Esophagus (tissue), 2 donors: Measurements from ENCODE around the gene TEKT4. TPM values are rescaled to one million over a fixed set of nuclear protein-coding genes. Genes with fewer than 3 reads are reported as not detected.

ENCODE experiments used
- H3K27ac ChIP-seq, 2 donors: one replicate each; pipeline ENCODE4 v1.5.1; 2013; ENCODE audit warnings: low read depth in 2 of 2, mild to moderate bottlenecking in 2 of 2, inconsistent platforms in 1 of 2, low read length in 1 of 2, moderate library complexity in 1 of 2
- H3K27me3 ChIP-seq, 2 donors: one replicate each; pipeline ENCODE4 v1.6.1; 2013; ENCODE audit warnings: low read length in 2 of 2, control low read depth in 1 of 2, mild to moderate bottlenecking in 1 of 2; ENCODE audit not compliant: insufficient read depth in 2 of 2, control insufficient read depth in 1 of 2
- H3K36me3 ChIP-seq, 2 donors: one replicate each; pipeline ENCODE4 v1.6.1; 2013; ENCODE audit warnings: low read length in 1 of 2; ENCODE audit not compliant: control insufficient read depth in 2 of 2, insufficient read depth in 2 of 2
- H3K4me1 ChIP-seq, 2 donors: one replicate each; pipeline ENCODE4 v1.6.1; 2013; ENCODE audit warnings: low read length in 1 of 2; ENCODE audit not compliant: control insufficient read depth in 2 of 2, insufficient read depth in 2 of 2
- H3K4me3 ChIP-seq, 2 donors: one replicate each; pipeline ENCODE4 v1.5.1; 2013; ENCODE audit warnings: low read length in 2 of 2, mild to moderate bottlenecking in 2 of 2, low read depth in 1 of 2, moderate library complexity in 1 of 2
- H3K9me3 ChIP-seq, 2 donors: one replicate each; pipeline ENCODE4 v1.6.1; 2013; ENCODE audit warnings: mild to moderate bottlenecking in 2 of 2, low read depth in 1 of 2, low read length in 1 of 2, moderate library complexity in 1 of 2; ENCODE audit not compliant: control insufficient read depth in 2 of 2, insufficient read depth in 1 of 2
- WGBS, 2 donors: extraction: QIAGEN DNeasy Blood & Tissue Kit; methylation state at CpG; one replicate each; pipeline ENCODE4 v1.1.7; 2013; 5-methylcytosine and 5-hydroxymethylcytosine counted together
- polyA plus RNA-seq, 2 donors: library from polyadenylated mRNA; stranded (reverse); fragments of 200-250 nt; gene quantifications; one replicate each; pipeline ENCODE4 v1.2.3, GENCODE V29; 2013
- donor health status: healthy with polysubstance abuse.
- donor health status: Bipolar disorder and iron deficiency.

TEKT4 gene
- polyA plus RNA-seq, 2 donors, result 0.02 to 0.10 TPM

DNA sequence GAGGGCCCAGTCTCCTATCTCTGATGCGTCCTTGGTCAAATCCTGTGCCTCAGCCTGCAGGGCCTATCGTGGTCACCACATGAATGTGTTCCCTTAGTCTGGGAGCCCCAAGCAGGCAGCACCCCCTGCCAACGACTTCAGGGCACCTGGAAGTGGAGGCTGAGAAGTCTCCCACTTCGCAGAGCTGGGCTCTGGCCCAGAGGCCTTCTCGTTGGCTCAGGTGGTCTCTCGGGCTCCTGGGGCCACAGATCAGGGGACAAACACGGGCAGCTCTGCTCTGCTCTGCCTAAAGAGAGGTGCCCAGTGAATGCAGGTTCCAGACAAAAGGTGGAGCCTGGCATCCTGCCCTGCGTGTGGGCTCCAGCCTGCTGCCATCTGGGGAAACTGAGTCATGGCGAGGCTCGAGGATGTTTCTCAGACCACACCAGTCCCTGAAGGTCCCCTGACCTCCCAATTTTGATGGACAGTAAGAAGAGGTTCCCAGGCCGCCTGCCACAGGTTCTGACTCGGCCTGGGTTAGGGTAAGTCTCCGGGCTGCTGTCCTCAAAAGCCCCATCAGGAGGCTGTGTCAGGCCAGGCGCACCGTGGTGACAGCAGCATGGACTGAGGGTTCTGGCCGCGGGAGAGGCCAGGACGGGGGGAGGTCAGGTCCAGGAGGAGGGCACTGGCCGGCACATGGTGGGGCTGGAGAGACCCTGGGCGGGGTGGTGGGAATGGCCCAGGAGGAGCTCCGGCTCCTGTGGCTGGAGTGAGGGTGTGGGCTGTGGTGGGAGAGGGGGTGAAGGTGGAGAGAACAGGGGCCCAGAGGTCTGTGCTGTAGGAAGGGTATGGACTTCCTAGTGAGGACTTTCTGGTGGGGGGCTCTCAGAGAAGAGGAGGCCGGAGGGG lies 1.4 kb upstream of the TEKT4 start:
- H3K27me3 ChIP-seq, result peaks cover 0 to 4% of the 10 kb centered on the region in 2 donors

GRCh38 chr2:94870440-94871225 lies 597 bp upstream of the TEKT4 start:
- Histone ChIP-seq H3K36me3 (no peaks in the 10 kb centered on the region), H3K4me1 (peaks cover 3 to 5% of the 10 kb centered on the region in 2 donors), H3K27me3 (peaks cover 0 to 4% of the 10 kb centered on the region in 2 donors), H3K27ac (no peak overlapping the region), H3K4me3 (no peak overlapping the region), H3K9me3 (peaks cover 0 to 3% of the 10 kb centered on the region in 2 donors)
- 38 to 47% methylated on average over 19 to 25 of the region's 25 CpGs for WGBS, 2 donors

More for the DNA sequence above, 1.4 kb upstream of the TEKT4 start:
- Histone ChIP-seq H3K9me3 (peaks cover 0 to 3% of the 10 kb centered on the region in 2 donors), H3K36me3 (no peaks in the 10 kb centered on the region), H3K4me1 (peaks cover 3 to 5% of the 10 kb centered on the region in 2 donors), H3K4me3 (no peak overlapping the region), H3K27ac (no peak overlapping the region)
- 81 to 82% methylated on average over 22 of the region's 22 CpGs for WGBS, 2 donors

DNA sequence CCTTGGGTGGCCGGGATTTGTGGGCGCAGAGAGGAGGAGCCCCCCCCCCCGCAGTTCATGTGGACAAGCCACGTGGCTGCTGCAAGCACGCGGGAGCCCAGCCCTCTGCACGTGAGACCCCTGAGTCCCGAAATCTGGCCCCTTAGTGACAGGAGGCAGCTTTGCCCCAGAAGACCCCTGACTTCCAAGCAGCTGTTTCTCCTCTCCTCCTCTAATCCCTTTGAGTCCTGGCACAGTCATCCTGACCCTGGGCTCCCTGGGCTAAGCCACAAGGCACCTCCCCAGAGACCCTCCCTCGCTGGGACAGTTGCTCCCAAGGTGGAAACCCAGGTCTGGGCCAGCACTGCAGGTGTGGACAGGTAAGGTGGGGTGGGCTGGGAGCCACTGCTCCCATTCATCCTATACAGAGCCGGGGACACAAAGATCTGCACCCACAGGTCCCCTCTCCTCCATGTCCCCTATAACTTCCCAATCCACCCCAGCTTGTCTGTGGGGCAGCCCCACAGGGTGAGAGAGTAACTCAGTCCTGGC lies 923 bp downstream of the TEKT4 start:
- Histone ChIP-seq H3K4me1 (peaks cover 3 to 5% of the 10 kb centered on the region in 2 donors), H3K36me3 (no peaks in the 10 kb centered on the region), H3K9me3 (peaks cover 0 to 3% of the 10 kb centered on the region in 2 donors), H3K27me3 (peaks cover 0 to 4% of the 10 kb centered on the region in 2 donors), H3K4me3 (no peak overlapping the region), H3K27ac (no peak overlapping the region)
- WGBS, 2 donors, result 69 to 70% methylated on average over 10 of the region's 10 CpGs

DNA sequence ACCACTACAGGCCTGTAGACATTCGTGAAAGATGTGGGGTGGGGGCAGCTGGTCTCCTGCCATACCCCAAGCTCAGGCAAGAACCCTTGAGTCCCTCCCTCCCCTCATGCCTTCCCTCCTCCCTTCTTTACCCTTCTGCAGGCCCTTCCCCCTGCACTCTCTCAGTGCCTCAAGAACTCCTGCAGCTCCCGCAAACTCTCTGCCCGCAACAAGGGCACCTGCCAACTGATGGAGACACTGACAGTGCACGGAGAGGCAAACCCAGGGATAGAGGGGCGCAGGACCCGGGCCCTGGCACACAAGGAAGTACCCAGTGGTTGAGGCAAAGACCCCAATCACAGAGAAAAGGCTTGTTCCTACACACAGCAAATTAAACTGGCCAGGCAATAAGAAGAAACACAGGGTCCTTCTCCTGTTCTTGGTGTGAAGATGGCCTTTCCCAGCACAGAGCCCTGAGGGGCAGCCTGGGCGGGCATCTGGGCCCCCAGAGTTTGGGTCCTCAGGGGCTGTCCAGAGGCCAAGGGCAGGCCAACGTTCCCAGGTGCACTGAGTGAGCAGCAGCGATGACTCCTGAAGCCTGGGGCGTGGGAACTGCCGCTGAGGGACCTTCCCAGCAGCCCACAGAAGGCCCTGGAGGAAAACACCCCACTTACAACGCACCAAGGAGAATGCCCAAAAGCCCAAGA lies 1.6 kb downstream of the TEKT4 start:
- no peaks in the 10 kb centered on the region for H3K36me3 ChIP-seq
- H3K27me3 ChIP-seq, result peaks cover 0 to 4% of the 10 kb centered on the region in 2 donors
- H3K9me3 ChIP-seq, result peaks cover 0 to 3% of the 10 kb centered on the region in 2 donors
- no peak overlapping the region for H3K27ac ChIP-seq
- peaks cover 3 to 5% of the 10 kb centered on the region in 2 donors for H3K4me1 ChIP-seq
- 82 to 84% methylated on average over 12 of the region's 12 CpGs for WGBS, 2 donors
- H3K4me3 ChIP-seq, result no peak overlapping the region

- Histone ChIP-seq H3K27me3 (peaks cover 0 to 4% of the 10 kb centered on the region in 2 donors), H3K27ac (no peak overlapping the region), H3K4me3 (peak overlapping the region in 1 of 2 donors; percentile 11), H3K4me1 (peaks cover 3 to 5% of the 10 kb centered on the region in 2 donors), H3K36me3 (no peaks in the 10 kb centered on the region), H3K9me3 (peaks cover 0 to 3% of the 10 kb centered on the region in 2 donors)
- WGBS, 2 donors, result 64 to 67% methylated on average over 25 to 28 of the region's 28 CpGs
These were observed 2.4 kb downstream of the TEKT4 start for GRCh38 chr2:94873362-94874276.

- Histone ChIP-seq H3K4me1 (peaks cover 3 to 5% of the 10 kb centered on the region in 2 donors), H3K36me3 (no peaks in the 10 kb centered on the region), H3K27me3 (peaks cover 0 to 4% of the 10 kb centered on the region in 2 donors), H3K9me3 (peaks cover 0 to 3% of the 10 kb centered on the region in 2 donors), H3K27ac (no peak overlapping the region), H3K4me3 (peak overlapping the region in 1 of 2 donors; percentile 11)
- WGBS, 2 donors, result 39 to 40% methylated on average over 41 to 53 of the region's 53 CpGs
These were observed 3.2 kb downstream of the TEKT4 start for GRCh38 chr2:94874277-94874997.

DNA sequence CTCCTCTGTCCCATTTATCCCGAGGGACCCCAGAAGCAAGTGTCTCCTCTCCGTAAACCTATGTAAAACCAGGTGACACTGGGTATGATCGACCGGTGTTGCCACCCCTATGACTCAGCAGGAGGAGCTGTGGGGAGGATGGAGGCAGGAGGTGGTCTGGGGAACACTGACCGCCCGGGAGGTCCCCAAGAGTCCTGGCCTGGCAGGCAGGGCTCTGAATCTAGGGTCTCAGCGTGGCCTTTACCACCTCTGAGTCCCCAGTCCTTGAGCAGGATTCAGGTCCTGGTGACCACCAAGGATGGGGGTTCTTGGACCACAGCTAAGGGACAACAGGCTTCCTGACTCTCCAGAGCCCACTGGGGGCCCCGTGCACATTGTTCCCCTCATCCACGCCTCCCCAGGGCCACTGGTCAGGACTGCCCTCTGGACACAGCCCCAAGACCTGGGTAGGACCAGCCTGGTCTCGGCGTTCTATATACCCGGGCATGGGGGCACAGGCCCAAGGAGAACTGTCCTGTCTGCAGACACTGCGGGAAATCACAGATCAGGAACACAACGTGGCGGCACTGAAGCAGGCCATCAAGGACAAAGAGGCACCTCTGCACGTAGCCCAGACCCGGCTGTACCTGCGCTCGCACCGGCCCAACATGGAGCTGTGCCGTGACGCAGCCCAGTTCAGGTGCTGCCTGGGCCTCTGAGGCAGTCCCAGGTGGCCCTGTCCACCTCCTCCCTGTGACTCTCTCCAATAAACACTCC lies 4.0 kb downstream of the TEKT4 start:
- Histone ChIP-seq H3K36me3 (no peaks in the 10 kb centered on the region), H3K4me3 (no peak overlapping the region), H3K27me3 (peaks cover 0 to 4% of the 10 kb centered on the region in 2 donors), H3K9me3 (peaks cover 0 to 3% of the 10 kb centered on the region in 2 donors), H3K27ac (no peak overlapping the region), H3K4me1 (peaks cover 3 to 5% of the 10 kb centered on the region in 2 donors)
- 89 to 92% methylated on average over 22 of the region's 22 CpGs for WGBS, 2 donors
